Liver (tissue), 9 donors: Measurements from ENCODE around the gene CCDC80. TPM values are rescaled to one million over a fixed set of nuclear protein-coding genes. Genes with fewer than 3 reads are reported as not detected.

Experiments used
- DNase-seq: peaks from one replicate; pipeline ENCODE4 v3.0.0-alpha.2; 2017; ENCODE audit warnings: low spot score
- H3K27ac ChIP-seq, 2 donors: one replicate each; pipeline ENCODE4 v1.7.0; 2013; ENCODE audit warnings: inconsistent platforms in 2 of 2, low read length in 2 of 2, control low read depth in 1 of 2, low read depth in 1 of 2, mild to moderate bottlenecking in 1 of 2
- H3K27me3 ChIP-seq, 4 donors: one replicate each; pipeline versions ENCODE4 v1.6.1 to v1.7.0; 2013; ENCODE audit warnings: low read length in 3 of 4, inconsistent platforms in 1 of 4, mild to moderate bottlenecking in 1 of 4, moderate library complexity in 1 of 4; ENCODE audit not compliant: control insufficient read depth in 4 of 4, insufficient read depth in 4 of 4
- H3K36me3 ChIP-seq, 4 donors: one replicate each; pipeline versions ENCODE4 v1.6.1 to v1.7.0; 2013; ENCODE audit warnings: low read length in 3 of 4, mild to moderate bottlenecking in 3 of 4, low read depth in 1 of 4, moderate library complexity in 1 of 4; ENCODE audit not compliant: control insufficient read depth in 4 of 4, insufficient read depth in 3 of 4
- H3K4me1 ChIP-seq, 4 donors: one replicate each; pipeline versions ENCODE4 v1.6.1 to v1.7.0; 2013; ENCODE audit warnings: low read length in 3 of 4, mild to moderate bottlenecking in 3 of 4, moderate library complexity in 1 of 4; ENCODE audit not compliant: control insufficient read depth in 4 of 4, insufficient read depth in 4 of 4
- H3K4me3 ChIP-seq, 3 donors: one replicate each; pipeline versions ENCODE4 v1.6.1 to v1.7.0; 2013; ENCODE audit warnings: low read length in 3 of 3, control low read depth in 1 of 3, low read depth in 1 of 3, mild to moderate bottlenecking in 1 of 3
- H3K9ac ChIP-seq, 2 donors: one replicate each; pipeline ENCODE4 v1.7.0; 2013; ENCODE audit warnings: low read length in 2 of 2, mild to moderate bottlenecking in 2 of 2, moderate library complexity in 2 of 2, control low read depth in 1 of 2, low read depth in 1 of 2
- H3K9me3 ChIP-seq, 4 donors: one replicate each; pipeline versions ENCODE4 v1.6.1 to v1.7.0; 2013; ENCODE audit warnings: low read length in 3 of 4; ENCODE audit not compliant: control insufficient read depth in 4 of 4
- ATF3 ChIP-seq: IDR thresholded peaks from 2 replicates; pipeline ENCODE4 v1.6.1; 2016; ENCODE audit warnings: antibody characterized with exemption
- FOXA1 ChIP-seq: IDR thresholded peaks from 2 replicates; pipeline ENCODE4 v1.6.1; 2016; ENCODE audit warnings: antibody characterized with exemption
- FOXA2 ChIP-seq: IDR thresholded peaks from 2 replicates; pipeline ENCODE4 v1.6.1; 2016; ENCODE audit warnings: antibody characterized with exemption
- GABPA ChIP-seq, 2 donors: IDR thresholded peaks in 1 of 2; conservative IDR thresholded peaks in 1 of 2; 2 replicates each; pipeline ENCODE4 v1.6.1; 2016; ENCODE audit warnings: antibody characterized with exemption in 2 of 2, mild to moderate bottlenecking in 1 of 2, moderate library complexity in 1 of 2
- HNF4A ChIP-seq, 2 donors: conservative IDR thresholded peaks; 2 replicates each; pipeline ENCODE4 v1.6.1; 2016; ENCODE audit warnings: antibody characterized with exemption in 2 of 2, mild to moderate bottlenecking in 2 of 2
- HNF4G ChIP-seq: IDR thresholded peaks from 2 replicates; pipeline ENCODE4 v1.6.1; 2016; ENCODE audit warnings: antibody characterized with exemption
- JUND ChIP-seq, 2 donors: IDR thresholded peaks; 2 replicates each; pipeline ENCODE4 v1.6.1; 2016; ENCODE audit warnings: antibody characterized with exemption in 2 of 2
- NR2F2 ChIP-seq: IDR thresholded peaks from 2 replicates; pipeline ENCODE4 v1.6.1; 2016; ENCODE audit warnings: antibody characterized with exemption
- RAD21 ChIP-seq, 2 donors: IDR thresholded peaks; 2 replicates each; pipeline ENCODE4 v1.6.1; 2016; ENCODE audit warnings: antibody characterized with exemption in 2 of 2, mild to moderate bottlenecking in 2 of 2
- RXRA ChIP-seq, 2 donors: IDR thresholded peaks; 2 replicates each; pipeline ENCODE4 v1.6.1; 2017 to 2018; ENCODE audit warnings: antibody characterized with exemption in 2 of 2, mild to moderate bottlenecking in 1 of 2
- SP1 ChIP-seq: IDR thresholded peaks from 2 replicates; pipeline ENCODE4 v1.6.1; 2018; ENCODE audit warnings: antibody characterized with exemption, mild to moderate bottlenecking
- TAF1 ChIP-seq: conservative IDR thresholded peaks from 2 replicates; pipeline ENCODE4 v1.6.1; 2016; ENCODE audit warnings: antibody characterized with exemption, mild to moderate bottlenecking
- YY1 ChIP-seq: IDR thresholded peaks from 2 replicates; pipeline ENCODE4 v1.6.1; 2016; ENCODE audit warnings: antibody characterized with exemption, mild to moderate bottlenecking
- WGBS: extraction: QIAGEN DNeasy Blood & Tissue Kit; methylation state at CpG from one replicate; pipeline ENCODE4 v1.1.7; 2013; 5-methylcytosine and 5-hydroxymethylcytosine counted together
- polyA plus RNA-seq, 2 donors: library from polyadenylated mRNA; stranded (reverse) in 1 of 2; unstranded in 1 of 2; fragments of 200-250 nt in 1 of 2; fragments of >200 nt in 1 of 2; fragmentation: Nextera tagmentation in 1 of 2; extraction: Ambion mirVana in 1 of 2; gene quantifications; one replicate each; pipeline versions ENCODE4 v1.2.1 to v1.2.3, GENCODE V29; 2013 to 2015
- total RNA-seq, 2 donors: library from RNA; depleted of rRNA; stranded (reverse); fragments of >200 nt; gene quantifications; one replicate each; pipeline ENCODE4 v1.2.3, GENCODE V29; 2014
- TF ChIP-seq, protein P1 (sequence below): IDR thresholded peaks from 2 replicates; pipeline ENCODE4 v1.6.1; 2016; ENCODE audit warnings: antibody characterized with exemption
- TF ChIP-seq, protein P2 (sequence below): fragments of 150-350 bp; IDR thresholded peaks from 2 replicates; pipeline ENCODE4 v1.5.1; 2017; ENCODE audit warnings: improper control_type of control experiment, low read depth, low read length; ENCODE audit not compliant: missing input control
- TF ChIP-seq, protein P3 (sequence below): IDR thresholded peaks from 2 replicates; pipeline ENCODE4 v1.6.1; 2016; ENCODE audit warnings: antibody characterized with exemption
- donor health status: healthy.
- donor health status: healthy.
- donor health status: healthy.
- donor health status: healthy.
- donor health status: healthy.

Gene CCDC80
- total and polyA plus RNA-seq, 4 donors: 0.17 to 2.1 (median 1.1) TPM

DNA sequence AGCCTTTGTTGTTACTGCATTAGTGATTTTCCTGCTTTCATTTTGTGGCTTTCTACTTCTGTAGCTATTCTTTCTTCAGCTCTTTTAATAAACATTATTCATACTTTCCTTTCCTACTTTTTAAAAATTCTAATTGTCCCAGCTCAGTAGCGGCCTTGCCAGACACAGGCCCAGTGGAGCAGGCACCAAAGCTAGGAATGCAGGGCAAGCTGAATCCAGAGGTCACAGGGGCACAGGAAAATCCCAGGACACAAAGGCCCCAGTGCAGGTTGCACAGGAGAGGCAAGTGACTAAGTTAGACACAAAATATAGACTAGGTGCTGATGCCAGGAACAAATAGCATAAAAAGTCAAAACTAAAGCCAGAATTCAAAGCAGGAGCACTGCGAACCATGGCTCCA lies 49.0 kb upstream of the CCDC80 start:
- Histone ChIP-seq H3K4me3 (no peak overlapping the region), H3K4me1 (no peaks in the 10 kb centered on the region), H3K9me3 (no peaks in the 10 kb centered on the region), H3K9ac (no peak overlapping the region), H3K36me3 (no peaks in the 10 kb centered on the region), H3K27me3 (peaks cover 0 to 2% (median 0%) of the 10 kb centered on the region in 4 donors), H3K27ac (no peak overlapping the region)
- WGBS: 91% methylated on average over 2 of the region's 2 CpGs
- DNase-seq: no peak
- TF ChIP-seq JUND (IDR thresholded peaks at IDR 0.05) (no peak), HNF4A (conservative IDR thresholded peaks at IDR 0.05) (no peak), GABPA (IDR thresholded peaks at IDR 0.05 in 1 of 2, conservative IDR thresholded peaks at IDR 0.05 in 1 of 2) (no peak), ATF3 (no peak), YY1 (no peak), TAF1 (no peak), NR2F2 (no peak), HNF4G (no peak), FOXA2 (no peak), FOXA1 (no peak), SP1 (no peak)
- TF ChIP-seq, protein P1, sequence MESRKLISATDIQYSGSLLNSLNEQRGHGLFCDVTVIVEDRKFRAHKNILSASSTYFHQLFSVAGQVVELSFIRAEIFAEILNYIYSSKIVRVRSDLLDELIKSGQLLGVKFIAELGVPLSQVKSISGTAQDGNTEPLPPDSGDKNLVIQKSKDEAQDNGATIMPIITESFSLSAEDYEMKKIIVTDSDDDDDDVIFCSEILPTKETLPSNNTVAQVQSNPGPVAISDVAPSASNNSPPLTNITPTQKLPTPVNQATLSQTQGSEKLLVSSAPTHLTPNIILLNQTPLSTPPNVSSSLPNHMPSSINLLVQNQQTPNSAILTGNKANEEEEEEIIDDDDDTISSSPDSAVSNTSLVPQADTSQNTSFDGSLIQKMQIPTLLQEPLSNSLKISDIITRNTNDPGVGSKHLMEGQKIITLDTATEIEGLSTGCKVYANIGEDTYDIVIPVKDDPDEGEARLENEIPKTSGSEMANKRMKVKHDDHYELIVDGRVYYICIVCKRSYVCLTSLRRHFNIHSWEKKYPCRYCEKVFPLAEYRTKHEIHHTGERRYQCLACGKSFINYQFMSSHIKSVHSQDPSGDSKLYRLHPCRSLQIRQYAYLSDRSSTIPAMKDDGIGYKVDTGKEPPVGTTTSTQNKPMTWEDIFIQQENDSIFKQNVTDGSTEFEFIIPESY: no peak
- TF ChIP-seq, protein P2, sequence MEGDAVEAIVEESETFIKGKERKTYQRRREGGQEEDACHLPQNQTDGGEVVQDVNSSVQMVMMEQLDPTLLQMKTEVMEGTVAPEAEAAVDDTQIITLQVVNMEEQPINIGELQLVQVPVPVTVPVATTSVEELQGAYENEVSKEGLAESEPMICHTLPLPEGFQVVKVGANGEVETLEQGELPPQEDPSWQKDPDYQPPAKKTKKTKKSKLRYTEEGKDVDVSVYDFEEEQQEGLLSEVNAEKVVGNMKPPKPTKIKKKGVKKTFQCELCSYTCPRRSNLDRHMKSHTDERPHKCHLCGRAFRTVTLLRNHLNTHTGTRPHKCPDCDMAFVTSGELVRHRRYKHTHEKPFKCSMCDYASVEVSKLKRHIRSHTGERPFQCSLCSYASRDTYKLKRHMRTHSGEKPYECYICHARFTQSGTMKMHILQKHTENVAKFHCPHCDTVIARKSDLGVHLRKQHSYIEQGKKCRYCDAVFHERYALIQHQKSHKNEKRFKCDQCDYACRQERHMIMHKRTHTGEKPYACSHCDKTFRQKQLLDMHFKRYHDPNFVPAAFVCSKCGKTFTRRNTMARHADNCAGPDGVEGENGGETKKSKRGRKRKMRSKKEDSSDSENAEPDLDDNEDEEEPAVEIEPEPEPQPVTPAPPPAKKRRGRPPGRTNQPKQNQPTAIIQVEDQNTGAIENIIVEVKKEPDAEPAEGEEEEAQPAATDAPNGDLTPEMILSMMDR: no peak

GRCh38 chr3:112689385-112689784 lies 48.4 kb upstream of the CCDC80 start:
- H3K4me3 ChIP-seq: no peak overlapping the region
- no peak overlapping the region for H3K27ac ChIP-seq
- WGBS: 57% methylated on average over 1 of the region's 1 CpG
- no peaks in the 10 kb centered on the region for H3K4me1 ChIP-seq
- TF ChIP-seq GABPA (IDR thresholded peaks at IDR 0.05 in 1 of 2, conservative IDR thresholded peaks at IDR 0.05 in 1 of 2): no peak
- no peak for TF ChIP-seq FOXA1
- TF ChIP-seq, protein P3, sequence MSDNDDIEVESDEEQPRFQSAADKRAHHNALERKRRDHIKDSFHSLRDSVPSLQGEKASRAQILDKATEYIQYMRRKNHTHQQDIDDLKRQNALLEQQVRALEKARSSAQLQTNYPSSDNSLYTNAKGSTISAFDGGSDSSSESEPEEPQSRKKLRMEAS: no peak
- TF ChIP-seq RXRA (IDR thresholded peaks at IDR 0.05): no peak
- TF ChIP-seq NR2F2: no peak
- no peak for TF ChIP-seq HNF4G
- TF ChIP-seq JUND (IDR thresholded peaks at IDR 0.05): no peak
- TF ChIP-seq RAD21 (IDR thresholded peaks at IDR 0.05): no peak
- TF ChIP-seq YY1: no peak
- H3K9me3 ChIP-seq: no peaks in the 10 kb centered on the region
- peaks cover 0 to 2% (median 0%) of the 10 kb centered on the region in 4 donors for H3K27me3 ChIP-seq
- no peaks in the 10 kb centered on the region for H3K36me3 ChIP-seq
- no peak overlapping the region for H3K9ac ChIP-seq
- DNase-seq: no peak
